NOMO-1 treated with DMSO at 0.1 percent for 48 hours (cell line): ENCODE data around the gene LBX2.

Experiments used
- DNase-seq: peaks from one replicate; lab custom pipeline; 2025; ENCODE audit not compliant: unreplicated experiment; lab: John Stamatoyannopoulos, UW

The LBX2 gene

DNA sequence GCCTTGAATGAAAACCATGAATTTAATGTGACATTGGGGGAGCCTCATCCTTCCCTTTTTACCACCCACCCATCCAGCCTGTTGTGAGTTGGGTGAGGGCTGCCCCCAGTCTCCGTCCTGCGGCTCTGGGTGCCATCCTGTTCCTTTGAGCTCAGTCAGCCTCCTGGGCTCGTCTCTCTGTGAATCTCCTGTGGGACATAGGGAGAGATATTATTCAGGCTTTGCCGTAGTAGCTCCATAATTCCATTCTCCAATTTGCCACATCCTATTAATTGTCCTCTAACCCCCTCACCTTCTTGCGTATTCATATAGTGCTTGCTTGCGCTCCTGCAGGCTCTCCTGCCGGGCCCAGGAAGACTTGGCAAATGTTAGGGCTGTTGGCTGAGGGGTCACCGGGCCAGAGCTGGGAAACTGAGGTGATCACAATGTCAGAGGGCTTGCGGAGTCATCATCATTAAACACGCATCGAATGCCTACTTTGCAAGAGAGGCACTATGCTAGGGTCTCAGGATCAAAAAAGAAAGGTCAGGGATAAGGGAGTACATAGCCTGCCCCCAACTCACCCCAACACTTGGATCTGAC lies 27.3 kb upstream of the LBX2 start:
- DNase-seq: no peak

- DNase-seq: peak; percentile 89
Observed at GRCh38 chr2:74525717-74526648, 26.6 kb upstream of the LBX2 start, which contains the start of gene DQX1. Gene DQX1 (minus strand): TSS chr2:74526231. CDS start chr2:74525729, 502 bp downstream.

DNA sequence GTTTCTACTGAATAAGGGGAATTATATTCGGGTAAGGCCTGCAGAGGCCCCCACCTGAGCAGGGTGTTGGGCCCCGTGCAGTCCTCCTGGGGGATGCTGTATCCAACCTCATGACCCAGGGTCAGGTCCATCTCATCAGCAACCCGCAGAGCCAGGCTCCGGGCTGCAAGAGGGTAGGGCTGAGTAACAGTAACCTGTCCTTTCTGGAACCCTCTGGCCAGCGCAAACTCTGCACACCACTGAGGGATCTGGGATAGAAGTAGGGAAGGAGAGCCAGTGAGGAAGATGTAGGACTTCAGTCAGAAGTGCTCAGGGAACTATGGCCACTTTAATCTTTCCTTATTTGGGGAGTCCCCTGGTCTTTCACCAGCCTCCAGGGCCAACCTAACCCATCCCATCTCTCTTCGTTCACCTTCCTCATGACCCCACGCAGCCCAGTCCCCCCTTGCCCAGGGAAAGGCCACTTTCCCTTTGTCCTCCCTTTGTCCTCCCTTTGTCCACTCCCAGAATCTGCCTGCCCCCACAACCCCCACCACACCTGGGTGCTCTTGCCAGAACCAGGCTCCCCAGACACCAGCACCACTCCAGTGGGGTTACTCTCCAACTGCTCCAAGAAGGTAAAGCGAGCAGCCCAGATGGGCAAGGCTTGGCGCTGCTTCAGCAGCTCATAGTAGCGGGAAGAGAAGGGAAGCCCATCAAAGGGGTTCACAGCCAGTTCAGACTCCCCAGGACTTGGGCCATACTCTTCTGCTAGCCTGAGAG lies 25.7 kb upstream of the LBX2 start:
- DNase-seq: no peak

GRCh38 chr2:74524005-74524404 lies 24.6 kb upstream of the LBX2 start:
- DNase-seq: no peak

- no peak for DNase-seq
Observed at GRCh38 chr2:74522516-74522915, 23.1 kb upstream of the LBX2 start.

- no peak for DNase-seq
Observed at GRCh38 chr2:74516650-74517049, 17.2 kb upstream of the LBX2 start.

- no peak for DNase-seq
Observed at GRCh38 chr2:74515981-74516633, 16.7 kb upstream of the LBX2 start.

DNA sequence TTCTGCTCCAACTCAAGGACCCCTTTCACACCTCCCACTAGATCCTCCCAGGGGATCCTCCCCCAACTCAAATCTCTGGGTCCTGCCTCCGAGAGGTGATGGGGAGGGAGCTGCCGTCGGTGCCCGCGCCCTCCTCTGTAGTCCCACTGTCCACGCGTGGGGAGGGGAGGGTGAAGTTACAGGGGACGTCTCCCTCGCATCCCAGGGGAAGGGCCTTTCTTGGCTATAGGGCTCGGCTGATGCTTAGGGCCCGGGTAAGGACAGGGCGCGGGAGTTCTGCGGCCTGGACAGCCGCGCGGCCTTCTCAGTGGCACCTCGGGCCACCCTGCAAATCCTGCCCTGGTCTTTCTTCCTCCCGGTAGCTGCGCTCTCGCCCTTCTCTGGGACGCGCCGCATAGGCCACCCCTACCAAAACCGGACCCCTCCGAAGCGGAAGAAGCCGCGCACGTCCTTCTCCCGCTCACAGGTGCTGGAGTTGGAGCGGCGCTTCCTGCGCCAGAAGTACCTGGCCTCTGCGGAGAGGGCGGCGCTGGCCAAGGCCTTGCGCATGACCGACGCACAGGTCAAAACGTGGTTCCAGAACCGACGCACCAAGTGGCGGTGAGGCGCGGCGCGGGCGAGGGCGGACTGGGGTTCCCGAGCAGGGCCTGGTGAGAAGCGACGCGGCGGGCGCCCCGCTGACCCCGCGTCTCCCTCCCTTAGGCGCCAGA lies 16.0 kb upstream of the LBX2 start:
- no peak for DNase-seq

- no peak for DNase-seq
Observed at GRCh38 chr2:74514368-74515270, 15.2 kb upstream of the LBX2 start, which contains the start of gene TLX2. Gene TLX2 (plus strand): TSS chr2:74514450. CDS start chr2:74514807, 357 bp downstream.

DNA sequence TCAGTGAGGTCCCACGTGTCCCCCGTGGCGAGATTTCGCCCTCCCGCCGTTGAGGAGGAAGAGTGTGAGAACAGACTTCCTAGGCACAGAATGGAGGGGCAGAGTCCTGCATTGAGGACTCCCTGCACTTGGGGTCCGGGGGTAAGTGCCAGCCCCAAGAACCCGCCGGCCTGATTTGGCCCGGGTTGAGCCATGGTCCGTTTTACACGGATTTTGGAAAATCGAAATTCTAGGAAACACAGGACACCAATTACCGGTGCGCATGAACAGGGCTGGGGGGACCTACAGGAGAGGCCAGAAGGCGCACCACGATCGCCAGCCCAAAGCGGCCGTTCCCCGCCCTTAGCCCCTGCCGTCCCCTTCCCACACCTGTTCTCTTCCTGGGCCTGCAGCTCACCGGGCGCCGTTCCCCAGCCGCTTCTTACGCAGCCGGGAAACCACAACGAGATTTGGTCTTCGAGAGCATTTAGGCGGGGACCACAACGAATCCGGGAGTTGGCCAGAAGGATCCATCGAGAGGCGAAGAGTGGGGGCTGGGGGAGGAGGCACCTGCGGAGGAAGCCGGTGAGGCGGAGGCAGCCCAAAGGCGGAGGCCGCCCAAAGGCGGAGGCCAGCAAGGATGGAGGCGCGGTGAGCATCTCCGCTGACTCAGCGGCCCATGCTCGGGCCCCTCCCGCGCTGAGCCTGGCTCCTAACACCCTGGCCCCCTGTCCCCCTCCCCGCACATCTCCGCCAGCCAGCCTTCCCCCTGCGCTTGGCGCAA lies 14.4 kb upstream of the LBX2 start:
- no peak for DNase-seq

DNA sequence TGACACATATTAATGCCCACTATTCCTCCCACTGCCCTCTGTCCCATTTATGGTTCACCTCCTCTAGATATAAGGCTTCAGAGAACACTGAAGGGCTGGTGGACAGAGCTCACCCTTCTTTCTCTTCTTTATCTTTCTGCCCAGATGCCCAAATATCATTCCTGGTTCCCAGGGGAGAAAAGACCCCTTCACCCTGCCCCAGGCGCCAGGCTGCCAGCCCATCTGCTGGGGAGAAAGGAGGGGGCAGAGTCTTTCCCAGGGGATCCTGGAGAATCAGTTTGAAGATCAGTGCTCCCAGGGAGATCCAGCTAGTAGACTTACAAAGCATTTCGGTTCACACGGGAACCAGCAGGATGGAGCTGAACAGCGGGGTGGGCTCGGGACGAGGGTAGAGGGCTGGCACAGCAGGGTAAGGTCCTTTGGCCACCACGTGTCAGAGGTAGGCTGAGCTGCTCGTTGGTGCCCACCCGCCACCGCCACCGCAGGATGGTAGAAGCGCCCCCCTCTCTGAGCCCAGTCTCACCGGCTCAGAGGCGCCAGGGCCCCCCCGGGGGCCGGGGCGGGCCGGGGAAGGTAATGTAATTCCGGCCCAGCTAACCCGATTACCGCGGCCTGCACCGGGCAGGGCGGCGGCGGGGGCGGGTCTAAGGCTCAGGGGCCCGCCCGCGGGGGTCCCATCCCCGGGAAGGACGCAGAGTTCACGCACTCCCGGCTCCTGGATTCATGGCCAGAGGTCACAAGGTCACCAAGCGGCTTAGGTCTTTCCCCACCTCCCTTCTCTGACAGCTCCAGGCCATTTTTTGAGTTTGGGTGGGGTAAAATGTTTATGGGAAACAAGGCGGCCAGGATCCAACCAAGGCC lies 13.6 kb upstream of the LBX2 start:
- DNase-seq: no peak

- DNase-seq: no peak
Observed at GRCh38 chr2:74511104-74511989, 11.9 kb upstream of the LBX2 start.

- DNase-seq: no peak
Observed at GRCh38 chr2:74510272-74510671, 10.9 kb upstream of the LBX2 start.

DNA sequence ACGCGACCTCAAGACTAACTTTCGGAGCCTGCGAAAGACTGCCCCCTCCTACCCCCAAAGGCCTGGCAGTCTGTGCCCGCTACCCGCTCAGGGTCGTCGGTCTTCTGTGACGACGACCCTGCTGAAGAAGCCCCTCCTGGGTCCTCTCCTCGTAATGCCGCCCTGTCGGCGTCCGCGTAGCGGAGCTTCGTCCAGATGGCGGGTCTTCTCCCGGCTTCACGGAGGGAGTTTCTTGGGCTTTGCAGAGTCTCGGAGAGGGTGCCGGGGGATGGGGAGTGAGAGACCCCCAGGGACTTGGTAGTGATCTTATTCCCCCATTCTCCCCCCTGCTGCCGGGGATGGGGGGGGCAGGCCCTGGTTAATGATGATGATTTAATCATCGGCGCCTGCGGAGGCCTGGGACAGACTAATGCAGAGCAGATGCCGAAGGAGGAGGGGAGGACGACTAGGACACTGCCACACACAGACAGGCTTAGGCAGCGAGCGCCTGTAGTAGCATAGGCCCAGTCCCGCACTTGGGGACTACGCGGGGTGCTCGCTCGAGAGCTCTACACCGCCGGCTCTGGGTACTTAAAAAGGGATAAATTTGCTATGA lies 8.6 kb upstream of the LBX2 start:
- DNase-seq: no peak

DNA sequence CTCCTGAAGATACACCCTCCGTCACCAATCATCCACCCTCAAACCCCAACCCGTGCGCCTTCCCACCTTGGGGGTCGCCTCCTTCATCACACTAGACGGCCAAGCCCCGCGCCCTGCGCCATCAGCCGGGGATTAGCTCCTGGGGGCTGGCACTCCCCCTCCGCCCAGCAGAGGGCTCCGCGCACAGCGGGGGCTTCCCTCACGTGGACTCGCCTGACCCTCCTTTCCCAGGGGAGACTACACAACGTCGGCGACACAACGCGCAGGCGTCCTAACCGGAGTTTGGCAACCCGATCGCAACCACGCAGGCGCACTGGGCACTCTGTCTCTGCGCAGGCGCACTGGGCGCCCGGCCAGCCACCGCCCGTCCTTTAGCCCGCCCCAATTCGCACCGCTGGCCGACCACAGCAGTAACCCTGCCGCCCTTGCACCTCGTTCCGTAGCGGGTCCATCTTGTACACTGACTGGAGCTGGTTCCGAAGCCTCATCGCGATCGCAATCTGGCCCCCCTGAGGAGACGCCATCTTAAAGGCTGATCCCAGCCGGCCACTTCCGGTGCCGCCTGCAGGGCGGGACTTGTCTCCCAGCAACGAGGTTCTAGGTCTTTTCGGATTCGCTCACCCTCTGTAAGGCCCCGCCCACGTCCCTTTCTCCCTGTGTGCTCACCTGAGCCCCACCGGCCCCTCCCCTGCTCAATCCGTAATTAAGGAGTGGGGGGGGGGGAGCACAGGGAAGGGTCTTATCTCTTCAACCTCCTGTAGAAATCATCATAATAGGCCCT lies 7.9 kb upstream of the LBX2 start, which contains the start of gene PCGF1:
PCGF1 (minus strand) TSS at position 551 of the 781 bp plus-strand sequence; CDS start at position 524, 27 bp downstream.
- DNase-seq: peak; percentile 93
